H1 (cell line): Measurements from ENCODE around the gene FAM222B.

ENCODE experiments used
- CEBPB ChIP-seq: IDR thresholded peaks from 2 replicates; pipeline ENCODE4 v1.6.1; 2012; ENCODE audit warnings: low read depth, low read length
- JUN ChIP-seq: IDR thresholded peaks from 2 replicates; pipeline ENCODE4 v1.6.1; 2011; ENCODE audit warnings: low read depth, mild to moderate bottlenecking, improper control_type of control experiment, low read length
- POLR2A ChIP-seq, 2 experiments: IDR thresholded peaks; 1 replicate in 1 of 2; 2 replicates in 1 of 2; pipeline ENCODE4 v1.6.1; 2011; ENCODE audit warnings: low read depth in 2 of 2, low read length in 2 of 2, mild to moderate bottlenecking in 2 of 2; ENCODE audit errors: control extremely low read depth in 1 of 2
- POLR2AphosphoS5 ChIP-seq: IDR thresholded peaks from 2 replicates; pipeline ENCODE4 v1.6.1; 2011; ENCODE audit warnings: low read depth, low read length
- RAD21 ChIP-seq, 2 experiments: IDR thresholded peaks in 1 of 2; conservative IDR thresholded peaks in 1 of 2; 2 replicates each; pipeline ENCODE4 v1.6.1; 2011; ENCODE audit warnings: low read depth in 2 of 2, low read length in 2 of 2, improper control_type of control experiment in 1 of 2, inconsistent platforms in 1 of 2, mild to moderate bottlenecking in 1 of 2, moderate library complexity in 1 of 2
- RFX5 ChIP-seq: IDR thresholded peaks from 2 replicates; pipeline ENCODE4 v1.6.1; 2011; ENCODE audit warnings: low read depth, low read length, improper control_type of control experiment, borderline replicate concordance
- TAF1 ChIP-seq: IDR thresholded peaks from 2 replicates; pipeline ENCODE4 v1.6.1; 2011; ENCODE audit warnings: mild to moderate bottlenecking, low read depth, low read length
- TEAD4 ChIP-seq: IDR thresholded peaks from 2 replicates; pipeline ENCODE4 v1.6.1; 2012; ENCODE audit warnings: low read depth, low read length, inconsistent platforms, mixed read lengths
- TF ChIP-seq, protein P1 (sequence below), 3 experiments: IDR thresholded peaks; 1 replicate in 2 of 3; 2 replicates in 1 of 3; pipeline versions ENCODE4 v1.5.1 to v1.6.1; 2011; ENCODE audit warnings: low read length in 3 of 3, mild to moderate bottlenecking in 3 of 3, inconsistent platforms in 2 of 3, low read depth in 1 of 3, moderate library complexity in 1 of 3; ENCODE audit not compliant: insufficient read depth in 1 of 3; ENCODE audit errors: control extremely low read depth in 1 of 3
- TF ChIP-seq, protein P2 (sequence below): IDR thresholded peaks from 2 replicates; pipeline ENCODE4 v1.6.1; 2011; ENCODE audit warnings: low read length, improper control_type of control experiment

DNA sequence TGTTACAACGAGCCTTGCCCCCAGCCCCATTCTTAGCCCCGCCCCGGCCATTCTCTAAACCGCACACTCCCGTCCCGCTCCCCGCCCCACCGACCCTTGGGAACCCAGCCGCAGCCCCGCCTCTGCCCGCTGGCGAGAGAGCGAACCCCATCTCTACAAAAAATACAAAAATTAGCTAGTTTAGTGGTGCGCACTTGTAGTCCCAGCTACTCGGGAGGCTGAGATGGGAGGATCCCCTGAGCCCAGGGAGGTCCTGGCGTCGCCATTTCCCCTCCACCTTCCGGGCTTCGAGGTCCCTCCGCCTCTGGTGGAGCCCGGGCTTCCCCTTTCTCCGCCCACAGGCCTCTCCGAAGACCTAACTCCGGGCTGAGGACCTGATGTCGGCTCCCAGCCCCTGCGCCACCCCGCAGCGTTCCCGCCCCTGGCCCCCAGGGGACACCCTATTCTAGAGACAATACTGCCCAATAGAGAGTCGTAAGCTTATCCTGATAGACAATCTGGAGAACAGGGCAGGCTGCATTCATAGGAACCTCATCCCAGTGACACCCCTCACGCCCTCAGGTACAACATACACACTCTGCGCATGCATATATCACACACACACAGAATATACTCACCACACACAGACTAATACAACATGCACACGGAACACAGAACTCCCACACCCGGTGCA lies 130.4 kb downstream of the FAM222B start:
- no peak for TF ChIP-seq RAD21 (IDR thresholded peaks at IDR 0.05 in 1 of 2, conservative IDR thresholded peaks at IDR 0.05 in 1 of 2; ENCODE audit: low read depth in 2 of 2, low read length in 2 of 2)
- peak in 1 of 2 experiments; percentile 26; a peak in 2 of 3 replicates for TF ChIP-seq POLR2A (IDR thresholded peaks at IDR 0.05; ENCODE audit: control extremely low read depth in 1 of 2, low read depth in 2 of 2, low read length in 2 of 2)
- peak; percentile 39; the same call in 1 of the 2 replicates for TF ChIP-seq TAF1
- no peak for TF ChIP-seq CEBPB
- TF ChIP-seq, protein P1, sequence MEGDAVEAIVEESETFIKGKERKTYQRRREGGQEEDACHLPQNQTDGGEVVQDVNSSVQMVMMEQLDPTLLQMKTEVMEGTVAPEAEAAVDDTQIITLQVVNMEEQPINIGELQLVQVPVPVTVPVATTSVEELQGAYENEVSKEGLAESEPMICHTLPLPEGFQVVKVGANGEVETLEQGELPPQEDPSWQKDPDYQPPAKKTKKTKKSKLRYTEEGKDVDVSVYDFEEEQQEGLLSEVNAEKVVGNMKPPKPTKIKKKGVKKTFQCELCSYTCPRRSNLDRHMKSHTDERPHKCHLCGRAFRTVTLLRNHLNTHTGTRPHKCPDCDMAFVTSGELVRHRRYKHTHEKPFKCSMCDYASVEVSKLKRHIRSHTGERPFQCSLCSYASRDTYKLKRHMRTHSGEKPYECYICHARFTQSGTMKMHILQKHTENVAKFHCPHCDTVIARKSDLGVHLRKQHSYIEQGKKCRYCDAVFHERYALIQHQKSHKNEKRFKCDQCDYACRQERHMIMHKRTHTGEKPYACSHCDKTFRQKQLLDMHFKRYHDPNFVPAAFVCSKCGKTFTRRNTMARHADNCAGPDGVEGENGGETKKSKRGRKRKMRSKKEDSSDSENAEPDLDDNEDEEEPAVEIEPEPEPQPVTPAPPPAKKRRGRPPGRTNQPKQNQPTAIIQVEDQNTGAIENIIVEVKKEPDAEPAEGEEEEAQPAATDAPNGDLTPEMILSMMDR (IDR thresholded peaks at IDR 0.05; ENCODE audit: control extremely low read depth in 1 of 3, insufficient read depth in 1 of 3, low read depth in 1 of 3, low read length in 3 of 3) = no peak
- TF ChIP-seq POLR2AphosphoS5 = peak; percentile 42; the same call in 1 of the 2 replicates
- TF ChIP-seq RFX5 = no peak
- no peak for TF ChIP-seq TEAD4
- no peak for TF ChIP-seq JUN
- TF ChIP-seq, protein P2, sequence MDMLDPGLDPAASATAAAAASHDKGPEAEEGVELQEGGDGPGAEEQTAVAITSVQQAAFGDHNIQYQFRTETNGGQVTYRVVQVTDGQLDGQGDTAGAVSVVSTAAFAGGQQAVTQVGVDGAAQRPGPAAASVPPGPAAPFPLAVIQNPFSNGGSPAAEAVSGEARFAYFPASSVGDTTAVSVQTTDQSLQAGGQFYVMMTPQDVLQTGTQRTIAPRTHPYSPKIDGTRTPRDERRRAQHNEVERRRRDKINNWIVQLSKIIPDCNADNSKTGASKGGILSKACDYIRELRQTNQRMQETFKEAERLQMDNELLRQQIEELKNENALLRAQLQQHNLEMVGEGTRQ = no peak
